Spinal cord (tissue), 10 donors: ENCODE data around the gene PTPRS. TPM values are rescaled to one million over a fixed set of nuclear protein-coding genes. Genes with fewer than 3 reads are reported as not detected.
A peak's percentile ranks its signal among the peaks of the same experiment; 100 is the strongest.

Source experiments
- DNase-seq, 6 donors: peaks; one replicate each; pipeline versions ENCODE4 v3.0.0 to v3.0.0-alpha.2; 2013 to 2015; ENCODE audit warnings: low spot score in 6 of 6, low read depth in 4 of 6
- H3K27ac ChIP-seq: one replicate; pipeline ENCODE4 v1.5.1; 2013; ENCODE audit warnings: low read depth, low read length, control low read depth
- H3K27me3 ChIP-seq: one replicate; pipeline ENCODE4 v1.6.1; 2013; ENCODE audit warnings: low read length; ENCODE audit not compliant: control insufficient read depth, insufficient read depth
- H3K36me3 ChIP-seq: one replicate; pipeline ENCODE4 v1.6.1; 2013; ENCODE audit warnings: low read length; ENCODE audit not compliant: control insufficient read depth, insufficient read depth
- H3K4me1 ChIP-seq: one replicate; pipeline ENCODE4 v1.6.1; 2013; ENCODE audit warnings: low read length; ENCODE audit not compliant: control insufficient read depth, insufficient read depth
- H3K4me3 ChIP-seq: one replicate; pipeline ENCODE4 v1.5.1; 2013; ENCODE audit warnings: low read depth, low read length, control low read depth
- H3K9me3 ChIP-seq: one replicate; pipeline ENCODE4 v1.6.1; 2013; ENCODE audit warnings: low read length; ENCODE audit not compliant: control insufficient read depth, insufficient read depth
- WGBS: methylation state at CpG from one replicate; pipeline ENCODE4 v1.1.5; 2013; ENCODE audit warnings: missing lambda C conversion rate; ENCODE audit not compliant: insufficient coverage; 5-methylcytosine and 5-hydroxymethylcytosine counted together
- polyA plus RNA-seq, 2 donors: library from polyadenylated mRNA; unstranded; fragments of 120-200 nt; gene quantifications; one replicate each; pipeline ENCODE4 v1.2.1, GENCODE V29; 2013; ENCODE audit not compliant: insufficient read length in 2 of 2
- total RNA-seq, 2 donors: library from RNA; depleted of rRNA in 1 of 2; stranded (reverse); fragments of 120-200 nt in 1 of 2; fragments of >200 nt in 1 of 2; gene quantifications; one replicate each; pipeline versions ENCODE4 v1.2.3 to v1.2.4, GENCODE V29; 2013 to 2014
- donor health status: healthy.

PTPRS gene
- total and polyA plus RNA-seq, 4 donors = 113 to 151 (median 135) TPM

GRCh38 chr19:5293612-5294378 is 46.8 kb downstream of the PTPRS start:
- Histone ChIP-seq H3K36me3 (peaks cover 43% of the 10 kb centered on the region), H3K27me3 (no peaks in the 10 kb centered on the region), H3K9me3 (no peaks in the 10 kb centered on the region), H3K4me1 (peaks cover 60% of the 10 kb centered on the region), H3K27ac (peak overlapping the region; percentile 52), H3K4me3 (peak overlapping the region; percentile 52)
- WGBS = 0% methylated on average over 34 of the region's 47 CpGs
- DNase-seq = peak in 2 of 6 donors; percentile 62 to 72

GRCh38 chr19:5292822-5293611 is 47.6 kb downstream of the PTPRS start:
- peaks cover 64% of the 10 kb centered on the region for H3K4me1 ChIP-seq
- H3K27ac ChIP-seq = peak overlapping the region; percentile 52
- H3K36me3 ChIP-seq = peaks cover 41% of the 10 kb centered on the region
- peak overlapping the region; percentile 58 for H3K4me3 ChIP-seq
- no peaks in the 10 kb centered on the region for H3K27me3 ChIP-seq
- no peaks in the 10 kb centered on the region for H3K9me3 ChIP-seq
- WGBS = under 1% methylated on average over 46 of the region's 70 CpGs
- peak in 2 of 6 donors; percentile 82 to 86 for DNase-seq

DNA sequence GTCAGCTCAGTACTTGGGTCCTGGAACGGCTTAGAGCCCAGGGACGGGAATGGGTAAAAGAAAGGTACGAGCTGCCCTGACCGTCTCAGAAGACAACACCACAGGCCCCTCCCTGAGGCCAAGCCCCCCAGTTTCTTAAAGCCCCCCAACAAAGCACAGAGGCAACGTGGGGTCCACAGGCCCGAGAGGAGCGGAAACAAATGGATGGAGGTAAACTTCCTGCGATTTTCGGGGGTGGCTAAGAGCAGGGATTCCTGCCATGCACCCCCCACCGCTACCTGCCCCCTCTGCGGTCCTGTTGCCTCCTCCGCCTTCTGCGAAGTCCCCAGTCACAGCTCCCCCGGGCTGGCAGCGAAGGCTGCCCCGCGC is 48.2 kb downstream of the PTPRS start:
- H3K36me3 ChIP-seq = peaks cover 43% of the 10 kb centered on the region
- DNase-seq = no peak
- WGBS = 34% methylated on average over 4 of the region's 17 CpGs
- H3K27me3 ChIP-seq = no peaks in the 10 kb centered on the region
- no peaks in the 10 kb centered on the region for H3K9me3 ChIP-seq
- peaks cover 64% of the 10 kb centered on the region for H3K4me1 ChIP-seq
- H3K4me3 ChIP-seq = peak overlapping the region; percentile 58
- peak overlapping the region; percentile 15 for H3K27ac ChIP-seq

GRCh38 chr19:5291588-5292193 is 48.9 kb downstream of the PTPRS start:
- no peak for DNase-seq
- Histone ChIP-seq H3K27ac (no peak overlapping the region), H3K9me3 (no peaks in the 10 kb centered on the region), H3K27me3 (no peaks in the 10 kb centered on the region), H3K4me1 (peaks cover 64% of the 10 kb centered on the region), H3K36me3 (peaks cover 46% of the 10 kb centered on the region), H3K4me3 (peak overlapping the region; percentile 58)
- WGBS = 77% methylated on average over 8 of the region's 8 CpGs

Other genes with a start within 250 kb of the PTPRS start
- gene ZNRF4, start 114.6 kb upstream of the PTPRS start, total RNA-seq = under 1 TPM in 1 of 2 donors, not detected in 1; 0.11 TPM
- under 1 TPM; 0.51 to 0.71 TPM for gene ZNRF4, start 114.6 kb upstream of the PTPRS start, polyA plus RNA-seq
- 1 to 10 TPM in 1 of 2 donors, under 1 TPM in 1; 0.94 to 1.1 TPM for gene TINCR, start 227.1 kb upstream of the PTPRS start, total RNA-seq
- 1 to 10 TPM; 4.2 to 5.1 TPM for gene TINCR, start 227.1 kb upstream of the PTPRS start, polyA plus RNA-seq